Body of pancreas (tissue), 4 donors: ENCODE measurements around the gene ZNF146.

Source experiments
- POLR2A ChIP-seq, 3 donors: fragments of 450-650 bp; IDR thresholded peaks; one replicate each; pipeline ENCODE4 v1.6.1; 2016; ENCODE audit warnings: antibody characterized with exemption in 3 of 3, mild to moderate bottlenecking in 2 of 3
- TF ChIP-seq, protein P1 (sequence below), 7 experiments: fragments of 450-650 bp in 4 of 7; fragments of 200-600 bp in 3 of 7; sonication (generic) in 3 of 7; IDR thresholded peaks; one replicate each; pipeline ENCODE4 v1.5.1; 2016 to 2019; ENCODE audit warnings: antibody characterized with exemption in 7 of 7

GRCh38 chr19:36169084-36169760 lies 45.7 kb upstream of the ZNF146 start:
- TF ChIP-seq, protein P1, sequence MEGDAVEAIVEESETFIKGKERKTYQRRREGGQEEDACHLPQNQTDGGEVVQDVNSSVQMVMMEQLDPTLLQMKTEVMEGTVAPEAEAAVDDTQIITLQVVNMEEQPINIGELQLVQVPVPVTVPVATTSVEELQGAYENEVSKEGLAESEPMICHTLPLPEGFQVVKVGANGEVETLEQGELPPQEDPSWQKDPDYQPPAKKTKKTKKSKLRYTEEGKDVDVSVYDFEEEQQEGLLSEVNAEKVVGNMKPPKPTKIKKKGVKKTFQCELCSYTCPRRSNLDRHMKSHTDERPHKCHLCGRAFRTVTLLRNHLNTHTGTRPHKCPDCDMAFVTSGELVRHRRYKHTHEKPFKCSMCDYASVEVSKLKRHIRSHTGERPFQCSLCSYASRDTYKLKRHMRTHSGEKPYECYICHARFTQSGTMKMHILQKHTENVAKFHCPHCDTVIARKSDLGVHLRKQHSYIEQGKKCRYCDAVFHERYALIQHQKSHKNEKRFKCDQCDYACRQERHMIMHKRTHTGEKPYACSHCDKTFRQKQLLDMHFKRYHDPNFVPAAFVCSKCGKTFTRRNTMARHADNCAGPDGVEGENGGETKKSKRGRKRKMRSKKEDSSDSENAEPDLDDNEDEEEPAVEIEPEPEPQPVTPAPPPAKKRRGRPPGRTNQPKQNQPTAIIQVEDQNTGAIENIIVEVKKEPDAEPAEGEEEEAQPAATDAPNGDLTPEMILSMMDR (IDR thresholded peaks at IDR 0.05) = no peak
- TF ChIP-seq POLR2A (IDR thresholded peaks at IDR 0.05) = no peak
